HCT116 (cell line): ENCODE results near the gene CARMIL1. TPM values are rescaled to one million over a fixed set of nuclear protein-coding genes. Genes with fewer than 3 reads are reported as not detected.

ENCODE experiments used
- ATAC-seq: fragments of 200-7000 bp; cut with Tn5 transposase; 2 replicates; pipeline ENCODE4 v1.9.1; 2020; ENCODE audit warnings: mild to moderate bottlenecking, moderate library complexity
- BruUV-seq: library from RNA; stranded (reverse); fragments of 400-500 nt; replicated peaks from 2 replicates; lab custom pipeline; 2021; lab: Mats Ljungman, UMichigan
- CTCF ChIA-PET: fragments of 300-600 bp; sonication (Branson Sonifier 250); formaldehyde crosslinking; loops from one replicate; lab custom pipeline; 2021; ENCODE audit warnings: antibody characterized with exemption; lab: Charles Lee
- POLR2A ChIA-PET: fragments of 300-600, 350-600 bp; sonication (Branson Sonifier 250); formaldehyde crosslinking; loops from one replicate; lab custom pipeline; 2021; ENCODE audit warnings: antibody characterized with exemption; lab: Charles Lee
- RAD21 ChIA-PET, 2 experiments: fragments of 300-600 bp; sonication (Branson Sonifier 250); formaldehyde crosslinking; loops; one replicate each; lab custom pipeline; 2023; ENCODE audit warnings: low total read pairs in 2 of 2; ENCODE audit not compliant: uncharacterized antibody in 2 of 2, unreplicated experiment in 2 of 2, low non-redundant PET in 1 of 2; lab: Charles Lee
- DNase-seq: peaks from one replicate; pipeline ENCODE4 v3.0.0-alpha.2; 2010; ENCODE audit warnings: low read depth, low spot score
- H2AFZ ChIP-seq: fragments of 200-600 bp; shearing (Covaris generic), sonication (generic); 2 replicates; pipeline ENCODE4 v1.6.1; 2017; ENCODE audit warnings: low read depth, mixed run types, mixed read lengths, antibody characterized with exemption, low read length; ENCODE audit not compliant: poor library complexity, severe bottlenecking
- H3K27ac ChIP-seq: 2 replicates; pipeline ENCODE4 v1.5.1; 2012; ENCODE audit warnings: low read depth, low read length
- H3K27me3 ChIP-seq: fragments of 200-600 bp; sonication (generic); 2 replicates; pipeline ENCODE4 v1.6.1; 2016; ENCODE audit warnings: mixed run types, low read length, mixed read lengths; ENCODE audit not compliant: insufficient read depth
- H3K36me3 ChIP-seq, 2 experiments: fragments of 200-500 bp in 1 of 2; fragments of 200-600 bp in 1 of 2; sonication (Bioruptor generic) in 1 of 2; sonication (generic) in 1 of 2; 2 replicates each; pipeline versions ENCODE4 v1.5.1 to v1.6.1; 2014 to 2016; ENCODE audit warnings: low read length in 2 of 2, inconsistent platforms in 1 of 2, mixed read lengths in 1 of 2, mixed run types in 1 of 2; ENCODE audit not compliant: insufficient read depth in 2 of 2, control insufficient read depth in 1 of 2
- H3K4me1 ChIP-seq, 2 experiments: fragments of 200-600 bp in 1 of 2; sonication (generic) in 1 of 2; 2 replicates each; pipeline versions ENCODE4 v1.5.1 to v1.6.1; 2012 to 2017; ENCODE audit warnings: low read length in 2 of 2, inconsistent platforms in 1 of 2, mild to moderate bottlenecking in 1 of 2, mixed read lengths in 1 of 2, mixed run types in 1 of 2, moderate library complexity in 1 of 2; ENCODE audit not compliant: insufficient read depth in 2 of 2, control insufficient read depth in 1 of 2
- H3K4me2 ChIP-seq: fragments of 200-600 bp; sonication (generic); 2 replicates; pipeline ENCODE4 v1.6.1; 2017; ENCODE audit warnings: mixed run types, low read length, mixed read lengths
- H3K4me3 ChIP-seq, 2 experiments: fragments of 200-600 bp in 1 of 2; sonication (generic) in 1 of 2; replicated peaks in 1 of 2; 2 replicates each; pipeline ENCODE4 v1.5.1; 2011 to 2016; ENCODE audit warnings: low read length in 2 of 2, control low read depth in 1 of 2, low read depth in 1 of 2, mild to moderate bottlenecking in 1 of 2, mixed read lengths in 1 of 2, mixed run types in 1 of 2
- H3K79me2 ChIP-seq: fragments of 200-600 bp; sonication (generic); 2 replicates; pipeline ENCODE4 v1.6.1; 2017; ENCODE audit warnings: mild to moderate bottlenecking, mixed run types, low read length, moderate library complexity, mixed read lengths; ENCODE audit not compliant: insufficient read depth
- H3K9ac ChIP-seq: fragments of 200-600 bp; sonication (generic); 2 replicates; pipeline ENCODE4 v1.6.1; 2016; ENCODE audit warnings: low read length, mixed read lengths
- H3K9me2 ChIP-seq: fragments of 200-600 bp; sonication (generic), shearing (Covaris generic); 2 replicates; pipeline ENCODE4 v1.6.1; 2017; ENCODE audit warnings: mixed run types, mild to moderate bottlenecking, moderate library complexity; ENCODE audit not compliant: insufficient read depth
- H3K9me3 ChIP-seq, 2 experiments: fragments of 200-500 bp in 1 of 2; fragments of 200-600 bp in 1 of 2; sonication (Bioruptor generic) in 1 of 2; sonication (generic) in 1 of 2; 2 replicates each; pipeline ENCODE4 v1.6.1; 2014 to 2017; ENCODE audit warnings: low read length in 2 of 2, mixed read lengths in 2 of 2, inconsistent platforms in 1 of 2, low read depth in 1 of 2, mild to moderate bottlenecking in 1 of 2, mixed run types in 1 of 2, moderate library complexity in 1 of 2; ENCODE audit not compliant: control insufficient read depth in 1 of 2, insufficient read depth in 1 of 2
- H4K20me1 ChIP-seq: fragments of 200-600 bp; sonication (generic), shearing (Covaris generic); 2 replicates; pipeline ENCODE4 v1.6.1; 2017; ENCODE audit warnings: mixed run types, mild to moderate bottlenecking, moderate library complexity; ENCODE audit not compliant: insufficient read depth
- CBX3 ChIP-seq: IDR thresholded peaks from 2 replicates; pipeline ENCODE4 v1.6.1; 2012; ENCODE audit warnings: low read depth
- EGR1 ChIP-seq: IDR thresholded peaks from 2 replicates; pipeline ENCODE4 v1.6.1; 2012; ENCODE audit warnings: low read depth
- ELF1 ChIP-seq: IDR thresholded peaks from 2 replicates; pipeline ENCODE4 v1.6.1; 2012; ENCODE audit warnings: low read depth, borderline replicate concordance
- EZH2phosphoT487 ChIP-seq: fragments of 200-600 bp; IDR thresholded peaks from 2 replicates; pipeline ENCODE4 v1.6.1; 2018; ENCODE audit warnings: antibody characterized with exemption, borderline replicate concordance
- FOSL1 ChIP-seq: IDR thresholded peaks from 2 replicates; pipeline ENCODE4 v1.6.1; 2012; ENCODE audit warnings: low read depth
- JUND ChIP-seq: IDR thresholded peaks from 2 replicates; pipeline ENCODE4 v1.6.1; 2012
- POLR2A ChIP-seq: IDR thresholded peaks from 2 replicates; pipeline ENCODE4 v1.7.0; 2011; ENCODE audit warnings: borderline replicate concordance; ENCODE audit not compliant: insufficient read depth, insufficient read length; ENCODE audit errors: extremely low read depth
- POLR2AphosphoS5 ChIP-seq: IDR thresholded peaks from 2 replicates; pipeline ENCODE4 v1.6.1; 2011; ENCODE audit warnings: mild to moderate bottlenecking, low read depth, low read length, moderate library complexity
- SP1 ChIP-seq: IDR thresholded peaks from 2 replicates; pipeline ENCODE4 v1.6.1; 2012; ENCODE audit warnings: low read depth
- SRF ChIP-seq: IDR thresholded peaks from 2 replicates; pipeline ENCODE4 v1.6.1; 2012; ENCODE audit warnings: low read depth
- TCF7L2 ChIP-seq: IDR thresholded peaks from 2 replicates; pipeline ENCODE4 v1.7.0; 2011; ENCODE audit warnings: borderline replicate concordance, inconsistent platforms; ENCODE audit not compliant: insufficient read depth, insufficient read length; ENCODE audit errors: extremely low read depth
- YY1 ChIP-seq: IDR thresholded peaks from 2 replicates; pipeline ENCODE4 v1.6.1; 2011; ENCODE audit warnings: low read length, low read depth, moderate library complexity, mild to moderate bottlenecking; ENCODE audit not compliant: insufficient replicate concordance; ENCODE audit errors: extremely low read depth
- ZFX ChIP-seq: fragments of 450-650 bp; IDR thresholded peaks from 2 replicates; pipeline ENCODE4 v1.6.1; 2017
- intact Hi-C: fragments of 100-400 bp; cut with micrococcal nuclease; formaldehyde crosslinking; loops from 2 replicates; pipeline ENCODE4 v1.10.0; 2022
- total RNA-seq: library from RNA; stranded (reverse); gene quantifications from one replicate; pipeline ENCODE4 v1.2.1, GENCODE V29; 2021; ENCODE audit not compliant: unreplicated experiment
- TF ChIP-seq, protein P1 (sequence below): IDR thresholded peaks from 2 replicates; pipeline ENCODE4 v1.6.1; 2012
- TF ChIP-seq, protein P2 (sequence below), 3 experiments: fragments of 200-600 bp in 1 of 3; sonication (generic) in 1 of 3; IDR thresholded peaks in 2 of 3; conservative IDR thresholded peaks in 1 of 3; 2 replicates each; pipeline ENCODE4 v1.5.1; 2012 to 2017; ENCODE audit warnings: low read depth in 2 of 3, low read length in 2 of 3, antibody characterized with exemption in 1 of 3, borderline replicate concordance in 1 of 3, control low read depth in 1 of 3, mild to moderate bottlenecking in 1 of 3, mixed read lengths in 1 of 3, mixed run types in 1 of 3, moderate library complexity in 1 of 3; ENCODE audit not compliant: insufficient read depth in 1 of 3
- TF ChIP-seq, protein P3 (sequence below): IDR thresholded peaks from 2 replicates; pipeline ENCODE4 v1.6.1; 2012; ENCODE audit warnings: low read depth
- TF ChIP-seq, protein P4 (sequence below): IDR thresholded peaks from 2 replicates; pipeline ENCODE4 v1.6.1; 2011; ENCODE audit warnings: mild to moderate bottlenecking, low read length, moderate library complexity; ENCODE audit not compliant: insufficient replicate concordance; ENCODE audit errors: extremely low read depth
- TF ChIP-seq, protein P5 (sequence below): IDR thresholded peaks from 2 replicates; pipeline ENCODE4 v1.6.1; 2012

The CARMIL1 gene
- total RNA-seq, 1 experiment from 2014 or later: 21.7 TPM

DNA sequence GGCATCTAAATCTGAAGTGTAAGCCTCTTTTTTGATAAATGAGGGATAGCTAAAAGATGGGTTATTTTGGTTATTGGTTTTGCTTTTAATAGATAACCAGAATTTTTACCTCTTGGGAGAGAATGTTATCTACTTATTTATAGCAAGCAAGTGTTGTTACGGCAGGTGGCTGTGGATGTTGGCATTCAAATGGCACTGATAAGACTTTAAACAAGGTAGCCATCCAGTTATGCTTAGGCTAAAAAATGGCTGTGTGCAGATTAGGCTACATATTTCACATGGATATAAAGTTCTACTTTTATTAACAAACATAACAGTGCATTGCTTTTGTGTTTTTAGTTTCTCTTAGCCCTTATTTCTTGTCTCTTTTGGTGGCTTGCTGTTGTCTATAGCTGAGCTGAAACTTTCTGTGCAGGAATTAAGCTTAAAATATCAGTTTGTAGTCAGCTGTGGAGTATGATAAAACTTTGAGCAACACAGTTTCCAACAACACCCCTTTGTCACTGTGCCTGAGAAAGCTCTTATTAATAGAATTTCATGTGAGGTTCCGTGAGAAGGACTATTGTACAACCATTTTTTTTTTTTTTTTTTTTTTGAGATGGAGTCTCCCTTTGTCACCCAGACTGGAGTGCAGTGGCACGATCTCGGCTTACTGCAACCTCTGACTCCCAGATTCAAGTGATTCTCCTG is 28.8 kb downstream of the CARMIL1 start:
- Histone ChIP-seq H4K20me1 (no peaks in the 10 kb centered on the region), H3K36me3 (no peaks in the 10 kb centered on the region), H3K79me2 (peaks cover 39% of the 10 kb centered on the region), H3K9ac (no peak overlapping the region), H3K9me3 (no peaks in the 10 kb centered on the region), H3K27me3 (no peaks in the 10 kb centered on the region), H2AFZ (no peak overlapping the region), H3K4me3 (no peak overlapping the region), H3K9me2 (no peaks in the 10 kb centered on the region), H3K4me1 (peaks cover 25 to 34% of the 10 kb centered on the region in 2 experiments), H3K27ac (no peak overlapping the region), H3K4me2 (no peak overlapping the region)
- DNase-seq (no peak), ATAC-seq (no peak)
- BruUV-seq: no TSS peak
- TF ChIP-seq JUND (no peak), SRF (no peak), SP1 (no peak), POLR2A (no peak), ZFX (no peak), TCF7L2 (no peak), FOSL1 (no peak), ELF1 (no peak), CBX3 (no peak), POLR2AphosphoS5 (no peak), YY1 (no peak), EZH2phosphoT487 (no peak), EGR1 (no peak)
- TF ChIP-seq, protein P1, sequence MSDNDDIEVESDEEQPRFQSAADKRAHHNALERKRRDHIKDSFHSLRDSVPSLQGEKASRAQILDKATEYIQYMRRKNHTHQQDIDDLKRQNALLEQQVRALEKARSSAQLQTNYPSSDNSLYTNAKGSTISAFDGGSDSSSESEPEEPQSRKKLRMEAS: no peak
- TF ChIP-seq, protein P2, sequence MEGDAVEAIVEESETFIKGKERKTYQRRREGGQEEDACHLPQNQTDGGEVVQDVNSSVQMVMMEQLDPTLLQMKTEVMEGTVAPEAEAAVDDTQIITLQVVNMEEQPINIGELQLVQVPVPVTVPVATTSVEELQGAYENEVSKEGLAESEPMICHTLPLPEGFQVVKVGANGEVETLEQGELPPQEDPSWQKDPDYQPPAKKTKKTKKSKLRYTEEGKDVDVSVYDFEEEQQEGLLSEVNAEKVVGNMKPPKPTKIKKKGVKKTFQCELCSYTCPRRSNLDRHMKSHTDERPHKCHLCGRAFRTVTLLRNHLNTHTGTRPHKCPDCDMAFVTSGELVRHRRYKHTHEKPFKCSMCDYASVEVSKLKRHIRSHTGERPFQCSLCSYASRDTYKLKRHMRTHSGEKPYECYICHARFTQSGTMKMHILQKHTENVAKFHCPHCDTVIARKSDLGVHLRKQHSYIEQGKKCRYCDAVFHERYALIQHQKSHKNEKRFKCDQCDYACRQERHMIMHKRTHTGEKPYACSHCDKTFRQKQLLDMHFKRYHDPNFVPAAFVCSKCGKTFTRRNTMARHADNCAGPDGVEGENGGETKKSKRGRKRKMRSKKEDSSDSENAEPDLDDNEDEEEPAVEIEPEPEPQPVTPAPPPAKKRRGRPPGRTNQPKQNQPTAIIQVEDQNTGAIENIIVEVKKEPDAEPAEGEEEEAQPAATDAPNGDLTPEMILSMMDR (IDR thresholded peaks at IDR 0.05 in 2 of 3, conservative IDR thresholded peaks at IDR 0.05 in 1 of 3; ENCODE audit: borderline replicate concordance in 1 of 3, insufficient read depth in 1 of 3, low read depth in 2 of 3, low read length in 2 of 3): no peak
- TF ChIP-seq, protein P3, sequence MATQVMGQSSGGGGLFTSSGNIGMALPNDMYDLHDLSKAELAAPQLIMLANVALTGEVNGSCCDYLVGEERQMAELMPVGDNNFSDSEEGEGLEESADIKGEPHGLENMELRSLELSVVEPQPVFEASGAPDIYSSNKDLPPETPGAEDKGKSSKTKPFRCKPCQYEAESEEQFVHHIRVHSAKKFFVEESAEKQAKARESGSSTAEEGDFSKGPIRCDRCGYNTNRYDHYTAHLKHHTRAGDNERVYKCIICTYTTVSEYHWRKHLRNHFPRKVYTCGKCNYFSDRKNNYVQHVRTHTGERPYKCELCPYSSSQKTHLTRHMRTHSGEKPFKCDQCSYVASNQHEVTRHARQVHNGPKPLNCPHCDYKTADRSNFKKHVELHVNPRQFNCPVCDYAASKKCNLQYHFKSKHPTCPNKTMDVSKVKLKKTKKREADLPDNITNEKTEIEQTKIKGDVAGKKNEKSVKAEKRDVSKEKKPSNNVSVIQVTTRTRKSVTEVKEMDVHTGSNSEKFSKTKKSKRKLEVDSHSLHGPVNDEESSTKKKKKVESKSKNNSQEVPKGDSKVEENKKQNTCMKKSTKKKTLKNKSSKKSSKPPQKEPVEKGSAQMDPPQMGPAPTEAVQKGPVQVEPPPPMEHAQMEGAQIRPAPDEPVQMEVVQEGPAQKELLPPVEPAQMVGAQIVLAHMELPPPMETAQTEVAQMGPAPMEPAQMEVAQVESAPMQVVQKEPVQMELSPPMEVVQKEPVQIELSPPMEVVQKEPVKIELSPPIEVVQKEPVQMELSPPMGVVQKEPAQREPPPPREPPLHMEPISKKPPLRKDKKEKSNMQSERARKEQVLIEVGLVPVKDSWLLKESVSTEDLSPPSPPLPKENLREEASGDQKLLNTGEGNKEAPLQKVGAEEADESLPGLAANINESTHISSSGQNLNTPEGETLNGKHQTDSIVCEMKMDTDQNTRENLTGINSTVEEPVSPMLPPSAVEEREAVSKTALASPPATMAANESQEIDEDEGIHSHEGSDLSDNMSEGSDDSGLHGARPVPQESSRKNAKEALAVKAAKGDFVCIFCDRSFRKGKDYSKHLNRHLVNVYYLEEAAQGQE: no peak
- TF ChIP-seq, protein P4, sequence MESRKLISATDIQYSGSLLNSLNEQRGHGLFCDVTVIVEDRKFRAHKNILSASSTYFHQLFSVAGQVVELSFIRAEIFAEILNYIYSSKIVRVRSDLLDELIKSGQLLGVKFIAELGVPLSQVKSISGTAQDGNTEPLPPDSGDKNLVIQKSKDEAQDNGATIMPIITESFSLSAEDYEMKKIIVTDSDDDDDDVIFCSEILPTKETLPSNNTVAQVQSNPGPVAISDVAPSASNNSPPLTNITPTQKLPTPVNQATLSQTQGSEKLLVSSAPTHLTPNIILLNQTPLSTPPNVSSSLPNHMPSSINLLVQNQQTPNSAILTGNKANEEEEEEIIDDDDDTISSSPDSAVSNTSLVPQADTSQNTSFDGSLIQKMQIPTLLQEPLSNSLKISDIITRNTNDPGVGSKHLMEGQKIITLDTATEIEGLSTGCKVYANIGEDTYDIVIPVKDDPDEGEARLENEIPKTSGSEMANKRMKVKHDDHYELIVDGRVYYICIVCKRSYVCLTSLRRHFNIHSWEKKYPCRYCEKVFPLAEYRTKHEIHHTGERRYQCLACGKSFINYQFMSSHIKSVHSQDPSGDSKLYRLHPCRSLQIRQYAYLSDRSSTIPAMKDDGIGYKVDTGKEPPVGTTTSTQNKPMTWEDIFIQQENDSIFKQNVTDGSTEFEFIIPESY: no peak
- TF ChIP-seq, protein P5, sequence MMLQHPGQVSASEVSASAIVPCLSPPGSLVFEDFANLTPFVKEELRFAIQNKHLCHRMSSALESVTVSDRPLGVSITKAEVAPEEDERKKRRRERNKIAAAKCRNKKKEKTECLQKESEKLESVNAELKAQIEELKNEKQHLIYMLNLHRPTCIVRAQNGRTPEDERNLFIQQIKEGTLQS: no peak
- ChIA-PET CTCF (interaction anchor here (1.3 kb wide), 1 partner anchor 42 kb away, joined by 3 read pairs; no protein-coding TSS in a partner anchor), RAD21 (no interaction called here), POLR2A (no interaction called here)
- intact Hi-C loops: no loop called here
